HL-60/S4 (cell line): ENCODE results near the gene ITGB4.

ENCODE experiments used
- in situ Hi-C: fragments of 300-500 bp; cut with MboI; formaldehyde crosslinking; loops from 2 replicates; pipeline ENCODE4 v1.14.3; 2022; ENCODE audit warnings: low sequenced_read_pairs

ITGB4 gene

GRCh38 chr17:75720656-75721462, at the start of gene ITGB4:
Gene ITGB4, plus strand, starts transcription at chr17:75721459. Its CDS starts 3,245 bp downstream, at chr17:75724704.
- in situ Hi-C loops, result no loop called here

- in situ Hi-C loops, result loop anchor here (5.0 kb wide), 1 partner anchor 75 kb away; no protein-coding TSS in a partner anchor
Measured at GRCh38 chr17:75672011-75672410, 49.2 kb upstream of the ITGB4 start.

- in situ Hi-C loops, result loop anchor here (5.0 kb wide), 1 partner anchor 74 kb away; no protein-coding TSS in a partner anchor
Measured at GRCh38 chr17:75673487-75673886, 47.8 kb upstream of the ITGB4 start.

GRCh38 chr17:75676461-75676860, 44.8 kb upstream of the ITGB4 start:
- in situ Hi-C loops, result no loop called here

- in situ Hi-C loops, result no loop called here
Measured at GRCh38 chr17:75679706-75680211, 41.5 kb upstream of the ITGB4 start.

- in situ Hi-C loops, result no loop called here
Measured at GRCh38 chr17:75680431-75680830, 40.8 kb upstream of the ITGB4 start.

- in situ Hi-C loops, result no loop called here
Measured at GRCh38 chr17:75681289-75681688, 40.0 kb upstream of the ITGB4 start.

- in situ Hi-C loops, result no loop called here
Measured at GRCh38 chr17:75683583-75683982, 37.7 kb upstream of the ITGB4 start.

- in situ Hi-C loops, result no loop called here
Measured at GRCh38 chr17:75684249-75684648, 37.0 kb upstream of the ITGB4 start.

- in situ Hi-C loops, result no loop called here
Measured at GRCh38 chr17:75684924-75685323, 36.3 kb upstream of the ITGB4 start.

GRCh38 chr17:75685499-75685898, 35.8 kb upstream of the ITGB4 start:
- in situ Hi-C loops, result no loop called here

GRCh38 chr17:75688209-75688825, 32.9 kb upstream of the ITGB4 start:
- in situ Hi-C loops, result no loop called here

GRCh38 chr17:75689441-75689873, 31.8 kb upstream of the ITGB4 start:
- in situ Hi-C loops, result no loop called here

GRCh38 chr17:75691371-75691791, 29.9 kb upstream of the ITGB4 start:
- in situ Hi-C loops, result no loop called here

GRCh38 chr17:75691801-75692626, 29.2 kb upstream of the ITGB4 start:
- in situ Hi-C loops, result no loop called here

- in situ Hi-C loops, result no loop called here
Measured at GRCh38 chr17:75692976-75693375, 28.3 kb upstream of the ITGB4 start.

- in situ Hi-C loops, result no loop called here
Measured at GRCh38 chr17:75693500-75694481, 27.5 kb upstream of the ITGB4 start.

- in situ Hi-C loops, result no loop called here
Measured at GRCh38 chr17:75694536-75694935, 26.7 kb upstream of the ITGB4 start.

GRCh38 chr17:75695141-75695829, 26.0 kb upstream of the ITGB4 start:
- in situ Hi-C loops, result no loop called here
